ENCODE data around the gene CDH11.

CDH11 gene

DNA sequence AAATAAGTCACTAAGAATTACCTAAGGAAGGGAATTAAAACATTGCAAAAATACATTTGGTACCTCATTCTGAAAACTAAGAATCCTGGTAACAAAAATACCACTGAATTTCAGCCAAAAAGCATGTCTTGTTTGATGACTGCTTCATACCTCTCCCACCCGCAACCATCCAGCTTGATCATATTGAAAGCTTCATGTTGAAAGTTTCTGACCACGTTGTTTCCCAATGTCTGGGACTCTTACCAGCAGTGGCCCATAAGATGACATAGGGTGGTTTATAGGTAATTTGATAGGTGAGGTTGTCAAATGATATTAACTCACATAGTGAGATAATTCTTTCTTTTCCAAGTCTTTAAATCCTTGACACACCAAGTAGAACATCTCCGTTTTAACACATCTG is 139.3 kb downstream of the CDH11 start:
- TF ChIP-seq RAD21 (IDR thresholded peaks at IDR 0.05; ENCODE audit: low read depth) (no peak), YY1 (IDR thresholded peaks at IDR 0.05; ENCODE audit: low read depth) (no peak), EP300 (IDR thresholded peaks at IDR 0.05; ENCODE audit: borderline replicate concordance) (no peak)

DNA sequence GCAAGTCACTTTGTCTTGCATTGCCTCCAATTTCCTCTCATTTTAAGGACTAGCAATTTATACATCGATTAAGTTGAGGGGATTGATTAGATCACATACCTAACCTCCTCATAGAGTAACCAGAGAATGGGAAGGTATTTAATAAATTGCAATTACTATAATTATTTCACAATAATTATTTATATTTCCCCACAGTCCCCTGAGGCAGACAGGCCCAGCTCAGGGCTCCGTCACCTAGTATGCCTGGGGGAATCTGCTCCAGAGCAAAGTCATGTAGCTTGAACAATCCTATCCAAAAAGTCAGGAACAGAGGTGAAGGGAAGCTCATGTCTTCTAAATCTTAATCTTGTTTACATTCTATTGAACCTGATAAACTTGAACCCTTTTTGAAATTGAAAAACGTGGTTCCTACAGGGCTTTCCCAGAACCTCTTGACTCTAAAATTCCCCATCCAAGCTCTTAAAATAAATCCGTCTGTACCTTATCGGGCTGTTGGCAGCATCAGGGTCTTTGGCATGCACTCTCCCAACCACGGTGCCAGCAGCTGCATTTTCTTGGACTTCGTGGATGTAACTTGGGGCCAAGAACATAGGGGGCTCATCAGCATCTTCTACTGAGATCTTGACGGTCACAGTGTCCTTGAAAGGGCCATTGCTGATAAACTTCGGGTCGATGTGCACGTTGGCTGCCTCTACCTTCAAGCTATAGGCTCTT is 140.1 kb downstream of the CDH11 start:
- TF ChIP-seq RAD21 (IDR thresholded peaks at IDR 0.05; ENCODE audit: low read depth) (no peak), TEAD4 (IDR thresholded peaks at IDR 0.05) (no peak), CREB1 (IDR thresholded peaks at IDR 0.05; ENCODE audit: low read depth) (no peak), CEBPB (IDR thresholded peaks at IDR 0.05) (no peak), FOXM1 (IDR thresholded peaks at IDR 0.05; ENCODE audit: borderline replicate concordance, low read depth) (no peak), YY1 (IDR thresholded peaks at IDR 0.05; ENCODE audit: low read depth) (no peak), NFIC (IDR thresholded peaks at IDR 0.05) (no peak), TAF1 (IDR thresholded peaks at IDR 0.05; ENCODE audit: low read depth) (no peak), TCF12 (IDR thresholded peaks at IDR 0.05; ENCODE audit: low read depth) (no peak), EP300 (IDR thresholded peaks at IDR 0.05; ENCODE audit: borderline replicate concordance) (no peak), EGR1 (IDR thresholded peaks at IDR 0.05) (no peak), ZBTB7A (IDR thresholded peaks at IDR 0.05; ENCODE audit: low read depth) (no peak)
- TF ChIP-seq, protein P1, sequence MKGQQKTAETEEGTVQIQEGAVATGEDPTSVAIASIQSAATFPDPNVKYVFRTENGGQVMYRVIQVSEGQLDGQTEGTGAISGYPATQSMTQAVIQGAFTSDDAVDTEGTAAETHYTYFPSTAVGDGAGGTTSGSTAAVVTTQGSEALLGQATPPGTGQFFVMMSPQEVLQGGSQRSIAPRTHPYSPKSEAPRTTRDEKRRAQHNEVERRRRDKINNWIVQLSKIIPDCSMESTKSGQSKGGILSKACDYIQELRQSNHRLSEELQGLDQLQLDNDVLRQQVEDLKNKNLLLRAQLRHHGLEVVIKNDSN (IDR thresholded peaks at IDR 0.05), result no peak

DNA sequence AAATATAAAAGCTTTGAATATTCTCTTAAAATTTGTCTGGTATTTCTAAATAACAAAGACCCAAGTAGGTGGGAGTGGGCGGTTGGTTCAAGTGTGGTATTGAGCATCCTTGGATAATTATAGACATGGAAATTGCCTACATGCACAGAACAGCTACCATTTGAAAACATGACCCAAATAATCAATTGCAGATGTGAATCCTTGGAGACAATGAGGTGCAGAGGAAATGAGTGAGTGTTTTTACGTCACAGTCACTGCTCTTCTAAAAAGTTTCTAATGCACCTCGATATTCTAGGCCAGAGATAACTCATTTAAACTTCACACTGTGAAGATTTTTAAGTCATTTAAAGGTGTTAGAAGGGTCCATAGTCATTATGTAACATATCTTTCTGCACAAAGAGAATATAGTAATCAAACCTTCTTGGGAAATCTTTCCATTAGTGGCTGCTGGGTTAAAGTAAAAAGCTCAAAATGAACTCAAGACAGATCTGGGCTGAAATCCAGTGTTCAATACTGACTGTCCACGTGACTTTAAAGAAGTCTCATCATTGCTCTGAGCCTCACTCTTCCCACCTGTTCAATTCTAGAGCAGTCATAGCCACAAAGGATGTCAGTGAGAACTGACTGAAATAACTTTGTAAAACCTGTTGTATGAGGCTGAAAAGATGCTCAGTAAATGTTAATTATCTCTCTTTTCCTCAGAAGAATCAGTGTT is 144.5 kb downstream of the CDH11 start:
- TF ChIP-seq RAD21 (IDR thresholded peaks at IDR 0.05; ENCODE audit: low read depth), result no peak
- TF ChIP-seq, protein P2, sequence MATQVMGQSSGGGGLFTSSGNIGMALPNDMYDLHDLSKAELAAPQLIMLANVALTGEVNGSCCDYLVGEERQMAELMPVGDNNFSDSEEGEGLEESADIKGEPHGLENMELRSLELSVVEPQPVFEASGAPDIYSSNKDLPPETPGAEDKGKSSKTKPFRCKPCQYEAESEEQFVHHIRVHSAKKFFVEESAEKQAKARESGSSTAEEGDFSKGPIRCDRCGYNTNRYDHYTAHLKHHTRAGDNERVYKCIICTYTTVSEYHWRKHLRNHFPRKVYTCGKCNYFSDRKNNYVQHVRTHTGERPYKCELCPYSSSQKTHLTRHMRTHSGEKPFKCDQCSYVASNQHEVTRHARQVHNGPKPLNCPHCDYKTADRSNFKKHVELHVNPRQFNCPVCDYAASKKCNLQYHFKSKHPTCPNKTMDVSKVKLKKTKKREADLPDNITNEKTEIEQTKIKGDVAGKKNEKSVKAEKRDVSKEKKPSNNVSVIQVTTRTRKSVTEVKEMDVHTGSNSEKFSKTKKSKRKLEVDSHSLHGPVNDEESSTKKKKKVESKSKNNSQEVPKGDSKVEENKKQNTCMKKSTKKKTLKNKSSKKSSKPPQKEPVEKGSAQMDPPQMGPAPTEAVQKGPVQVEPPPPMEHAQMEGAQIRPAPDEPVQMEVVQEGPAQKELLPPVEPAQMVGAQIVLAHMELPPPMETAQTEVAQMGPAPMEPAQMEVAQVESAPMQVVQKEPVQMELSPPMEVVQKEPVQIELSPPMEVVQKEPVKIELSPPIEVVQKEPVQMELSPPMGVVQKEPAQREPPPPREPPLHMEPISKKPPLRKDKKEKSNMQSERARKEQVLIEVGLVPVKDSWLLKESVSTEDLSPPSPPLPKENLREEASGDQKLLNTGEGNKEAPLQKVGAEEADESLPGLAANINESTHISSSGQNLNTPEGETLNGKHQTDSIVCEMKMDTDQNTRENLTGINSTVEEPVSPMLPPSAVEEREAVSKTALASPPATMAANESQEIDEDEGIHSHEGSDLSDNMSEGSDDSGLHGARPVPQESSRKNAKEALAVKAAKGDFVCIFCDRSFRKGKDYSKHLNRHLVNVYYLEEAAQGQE (IDR thresholded peaks at IDR 0.05; ENCODE audit: low read depth), result no peak
- TF ChIP-seq NFIC (IDR thresholded peaks at IDR 0.05), result no peak

DNA sequence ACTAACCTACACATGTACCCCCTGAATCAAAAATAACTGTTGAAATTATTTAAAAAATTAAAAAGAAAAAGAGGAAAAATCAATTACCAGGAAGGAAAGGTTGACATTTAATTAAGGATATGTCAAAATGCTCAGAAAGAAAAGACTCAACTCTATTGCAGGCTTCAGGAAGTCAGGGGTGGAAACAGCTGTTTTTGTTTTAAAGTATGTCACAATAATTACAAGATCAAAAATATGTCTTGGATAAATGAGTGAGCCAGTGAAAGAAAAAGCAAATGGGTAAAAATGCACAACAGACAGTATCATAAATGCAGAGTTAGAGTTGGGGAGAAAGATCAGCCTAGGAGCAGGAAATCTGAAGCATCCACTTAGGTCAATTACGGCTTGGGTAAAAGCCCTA is 146.0 kb downstream of the CDH11 start:
- TF ChIP-seq YY1 (IDR thresholded peaks at IDR 0.05; ENCODE audit: low read depth) (no peak), EGR1 (IDR thresholded peaks at IDR 0.05) (no peak), TEAD4 (IDR thresholded peaks at IDR 0.05) (no peak), RAD21 (IDR thresholded peaks at IDR 0.05; ENCODE audit: low read depth) (no peak), NFIC (IDR thresholded peaks at IDR 0.05) (no peak), TCF12 (IDR thresholded peaks at IDR 0.05; ENCODE audit: low read depth) (no peak), CREB1 (IDR thresholded peaks at IDR 0.05; ENCODE audit: low read depth) (no peak), TAF1 (IDR thresholded peaks at IDR 0.05; ENCODE audit: low read depth) (no peak), FOXM1 (IDR thresholded peaks at IDR 0.05; ENCODE audit: borderline replicate concordance, low read depth) (no peak), CEBPB (IDR thresholded peaks at IDR 0.05) (no peak), EP300 (IDR thresholded peaks at IDR 0.05; ENCODE audit: borderline replicate concordance) (no peak), ZBTB7A (IDR thresholded peaks at IDR 0.05; ENCODE audit: low read depth) (no peak)
- TF ChIP-seq, protein P3, sequence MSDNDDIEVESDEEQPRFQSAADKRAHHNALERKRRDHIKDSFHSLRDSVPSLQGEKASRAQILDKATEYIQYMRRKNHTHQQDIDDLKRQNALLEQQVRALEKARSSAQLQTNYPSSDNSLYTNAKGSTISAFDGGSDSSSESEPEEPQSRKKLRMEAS (IDR thresholded peaks at IDR 0.05), result no peak
- TF ChIP-seq, protein P1 (IDR thresholded peaks at IDR 0.05), result no peak
- TF ChIP-seq, protein P2 (IDR thresholded peaks at IDR 0.05; ENCODE audit: low read depth), result no peak

DNA sequence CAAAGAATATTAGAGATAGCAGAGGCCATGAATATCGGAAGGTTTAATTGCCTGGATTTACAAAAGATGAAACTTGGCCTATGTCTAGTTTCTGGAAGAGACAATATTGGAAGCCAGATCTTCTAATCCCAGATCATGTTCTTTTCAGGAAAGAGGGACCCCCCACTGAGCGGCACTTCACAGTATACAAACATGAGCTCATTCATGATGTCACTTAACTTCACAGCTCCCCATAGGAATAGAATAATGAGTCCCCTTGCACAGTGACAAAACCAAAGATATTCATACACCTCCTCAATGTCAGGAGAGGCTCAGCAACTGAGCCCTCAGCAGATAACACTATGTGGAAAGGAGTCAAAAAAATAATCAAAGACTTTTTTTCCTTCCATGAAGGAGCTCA is 147.5 kb downstream of the CDH11 start:
- TF ChIP-seq TEAD4 (IDR thresholded peaks at IDR 0.05), result no peak
- no peak for TF ChIP-seq EP300 (IDR thresholded peaks at IDR 0.05; ENCODE audit: borderline replicate concordance)
- TF ChIP-seq, protein P2 (IDR thresholded peaks at IDR 0.05; ENCODE audit: low read depth), result no peak
- TF ChIP-seq EGR1 (IDR thresholded peaks at IDR 0.05), result no peak
- TF ChIP-seq, protein P1 (IDR thresholded peaks at IDR 0.05), result no peak
- no peak for TF ChIP-seq NFIC (IDR thresholded peaks at IDR 0.05)
- no peak for TF ChIP-seq TCF12 (IDR thresholded peaks at IDR 0.05; ENCODE audit: low read depth)
- TF ChIP-seq, protein P3 (IDR thresholded peaks at IDR 0.05), result no peak
- no peak for TF ChIP-seq CEBPB (IDR thresholded peaks at IDR 0.05)
- no peak for TF ChIP-seq TAF1 (IDR thresholded peaks at IDR 0.05; ENCODE audit: low read depth)
- TF ChIP-seq YY1 (IDR thresholded peaks at IDR 0.05; ENCODE audit: low read depth), result no peak

Data from Ishikawa (cell line).